HG03039 (cell line): ENCODE results near the gene RELL2.

ENCODE experiments used
- ATAC-seq: cut with Tn5 transposase; IDR thresholded peaks from one replicate; pipeline ENCODE4 v1.9.1; 2021; ENCODE audit warnings: mild to moderate bottlenecking, moderate library complexity; ENCODE audit not compliant: unreplicated experiment

Gene RELL2

GRCh38 chr5:141647242-141647641 is 10.4 kb downstream of the RELL2 start:
- ATAC-seq: no peak

GRCh38 chr5:141647851-141648250 is 11.1 kb downstream of the RELL2 start:
- no peak for ATAC-seq

- ATAC-seq: no peak
Measured at GRCh38 chr5:141649056-141649688, 12.4 kb downstream of the RELL2 start.

- no peak for ATAC-seq
Measured at GRCh38 chr5:141649972-141650371, 13.2 kb downstream of the RELL2 start.

- ATAC-seq: peak; percentile 88
Measured at GRCh38 chr5:141650851-141651727, 14.3 kb downstream of the RELL2 start, which contains the start of gene FCHSD1. TSS of gene FCHSD1 (minus strand) at chr5:141651418. CDS start at chr5:141651368, 50 bp downstream.

- no peak for ATAC-seq
Measured at GRCh38 chr5:141651728-141652105, 14.9 kb downstream of the RELL2 start.

- no peak for ATAC-seq
Measured at GRCh38 chr5:141654298-141654697, 17.5 kb downstream of the RELL2 start.

GRCh38 chr5:141655020-141655419 is 18.2 kb downstream of the RELL2 start:
- no peak for ATAC-seq

- ATAC-seq: no peak
Measured at GRCh38 chr5:141656396-141656795, 19.6 kb downstream of the RELL2 start.

- no peak for ATAC-seq
Measured at GRCh38 chr5:141657404-141657803, 20.6 kb downstream of the RELL2 start.

- ATAC-seq: peak; percentile 41
Measured at GRCh38 chr5:141657937-141658545, 21.2 kb downstream of the RELL2 start.

- no peak for ATAC-seq
Measured at GRCh38 chr5:141662028-141662427, 25.2 kb downstream of the RELL2 start.

- no peak for ATAC-seq
Measured at GRCh38 chr5:141663506-141663905, 26.7 kb downstream of the RELL2 start.

- peak; percentile 87 for ATAC-seq
Measured at GRCh38 chr5:141664733-141665461, 28.1 kb downstream of the RELL2 start.

GRCh38 chr5:141665995-141666940 is 29.5 kb downstream of the RELL2 start:
- ATAC-seq: no peak

GRCh38 chr5:141668601-141669265 is 31.9 kb downstream of the RELL2 start:
- ATAC-seq: no peak

- ATAC-seq: no peak
Measured at GRCh38 chr5:141669520-141669919, 32.7 kb downstream of the RELL2 start.

- ATAC-seq: no peak
Measured at GRCh38 chr5:141672071-141672840, 35.5 kb downstream of the RELL2 start.
